Suprapubic skin (tissue), 4 donors: ENCODE measurements around the gene HUS1B.

Experiments
- EP300 ChIP-seq: sonication (generic); formaldehyde crosslinking; IDR thresholded peaks from one replicate; pipeline ENCODE4 v1.6.1; 2017; ENCODE audit warnings: antibody characterized with exemption
- POLR2A ChIP-seq, 2 donors: fragments of 450-650 bp; IDR thresholded peaks; one replicate each; pipeline ENCODE4 v1.6.1; 2017; ENCODE audit warnings: antibody characterized with exemption in 2 of 2, mild to moderate bottlenecking in 2 of 2, moderate library complexity in 2 of 2
- POLR2AphosphoS5 ChIP-seq, 3 donors: sonication (generic); formaldehyde crosslinking; IDR thresholded peaks; one replicate each; pipeline ENCODE4 v1.6.1; 2017; ENCODE audit warnings: antibody characterized with exemption in 3 of 3
- TF ChIP-seq, protein P1 (sequence below), 2 donors: fragments of 200-600 bp in 1 of 2; fragments of 450-650 bp in 1 of 2; sonication (generic) in 1 of 2; IDR thresholded peaks; one replicate each; pipeline ENCODE4 v1.5.1; 2016 to 2019; ENCODE audit warnings: antibody characterized with exemption in 2 of 2, mild to moderate bottlenecking in 1 of 2, moderate library complexity in 1 of 2

- no peak for TF ChIP-seq POLR2AphosphoS5 (IDR thresholded peaks at IDR 0.05)
- TF ChIP-seq, protein P1, sequence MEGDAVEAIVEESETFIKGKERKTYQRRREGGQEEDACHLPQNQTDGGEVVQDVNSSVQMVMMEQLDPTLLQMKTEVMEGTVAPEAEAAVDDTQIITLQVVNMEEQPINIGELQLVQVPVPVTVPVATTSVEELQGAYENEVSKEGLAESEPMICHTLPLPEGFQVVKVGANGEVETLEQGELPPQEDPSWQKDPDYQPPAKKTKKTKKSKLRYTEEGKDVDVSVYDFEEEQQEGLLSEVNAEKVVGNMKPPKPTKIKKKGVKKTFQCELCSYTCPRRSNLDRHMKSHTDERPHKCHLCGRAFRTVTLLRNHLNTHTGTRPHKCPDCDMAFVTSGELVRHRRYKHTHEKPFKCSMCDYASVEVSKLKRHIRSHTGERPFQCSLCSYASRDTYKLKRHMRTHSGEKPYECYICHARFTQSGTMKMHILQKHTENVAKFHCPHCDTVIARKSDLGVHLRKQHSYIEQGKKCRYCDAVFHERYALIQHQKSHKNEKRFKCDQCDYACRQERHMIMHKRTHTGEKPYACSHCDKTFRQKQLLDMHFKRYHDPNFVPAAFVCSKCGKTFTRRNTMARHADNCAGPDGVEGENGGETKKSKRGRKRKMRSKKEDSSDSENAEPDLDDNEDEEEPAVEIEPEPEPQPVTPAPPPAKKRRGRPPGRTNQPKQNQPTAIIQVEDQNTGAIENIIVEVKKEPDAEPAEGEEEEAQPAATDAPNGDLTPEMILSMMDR (IDR thresholded peaks at IDR 0.05) = no peak
- TF ChIP-seq POLR2A (IDR thresholded peaks at IDR 0.05) = no peak
- no peak for TF ChIP-seq EP300
Measured at GRCh38 chr6:606829-607379, 50.0 kb downstream of the HUS1B start.
